Activated T-helper 17 cell treated with anti-CD3 and anti-CD28 coated beads, Interleukin-2, amount 50 U/mL, for 72 hours (primary cell): ENCODE measurements around the gene AFG1L. TPM values are rescaled to one million over a fixed set of nuclear protein-coding genes. Genes with fewer than 3 reads are reported as not detected.
"Not testable (repeated sequence)": the region's sequence is repeated elsewhere in the genome, so short reads cannot be mapped to it uniquely, and the experiment has no call there.

ENCODE experiments used
- ATAC-seq: fragments of 150-1000 bp; cut with Tn5 transposase; replicated peaks from 2 replicates; pipeline ENCODE4 v1.10.0; 2021; ENCODE audit warnings: mild to moderate bottlenecking, moderate library complexity
- H3K27ac Mint-ChIP-seq: one replicate; pipeline ENCODE4 v1.8.0; 2022; ENCODE audit warnings: mixed read lengths
- H3K27me3 Mint-ChIP-seq: one replicate; pipeline ENCODE4 v1.8.0; 2022; ENCODE audit warnings: mixed read lengths
- H3K36me3 Mint-ChIP-seq: one replicate; pipeline ENCODE4 v1.8.0; 2022; ENCODE audit warnings: low read depth, mild to moderate bottlenecking, mixed read lengths
- H3K4me1 Mint-ChIP-seq: one replicate; pipeline ENCODE4 v1.8.0; 2022; ENCODE audit warnings: mixed read lengths
- H3K4me3 Mint-ChIP-seq: one replicate; pipeline ENCODE4 v1.8.0; 2022; ENCODE audit warnings: mild to moderate bottlenecking, mixed read lengths
- H3K9me3 Mint-ChIP-seq: one replicate; pipeline ENCODE4 v1.8.0; 2022; ENCODE audit warnings: mixed read lengths
- total RNA-seq, 2 donors: library from RNA; stranded (reverse); gene quantifications; one replicate each; pipeline ENCODE4 v1.2.3, GENCODE V29; 2022

Gene AFG1L
- total RNA-seq, result 1 to 10 TPM; 5.9 to 6.1 TPM

GRCh38 chr6:108294727-108295625 is at the start of gene AFG1L:
Gene AFG1L (plus strand): TSS chr6:108295054. CDS start chr6:108295080, 26 bp downstream.
- Mint-ChIP-seq H3K27ac (peak within 1 kb of the TSS; percentile 97), H3K4me3 (peak within 1 kb of the TSS; percentile 90), H3K4me1 (no peaks in the 10 kb centered on the region), H3K36me3 (peaks cover 6% of the 10 kb centered on the region), H3K9me3 (no peaks in the 10 kb centered on the region), H3K27me3 (no peaks in the 10 kb centered on the region)
- ATAC-seq, result peak; percentile 95

DNA sequence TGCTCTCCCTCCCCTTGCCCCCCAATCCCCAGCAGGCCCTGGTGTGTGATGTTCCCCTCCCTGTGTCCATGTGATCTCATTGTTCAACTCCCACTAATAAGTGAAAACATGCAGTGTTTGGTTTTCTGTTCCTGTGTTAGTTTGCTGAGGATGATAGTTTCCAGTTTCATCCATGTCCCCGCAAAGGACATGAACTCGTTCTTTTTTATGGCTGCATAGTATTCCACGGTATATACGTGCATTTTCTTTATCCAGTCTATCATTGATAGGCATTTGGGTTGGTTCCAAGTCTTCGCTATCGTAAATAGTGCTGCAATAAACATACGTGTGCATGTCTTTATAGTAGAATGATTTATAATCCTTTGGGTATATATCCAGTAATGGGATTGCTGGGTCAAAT is 49.8 kb upstream of the AFG1L start:
- not testable (repeated sequence) for H3K9me3 Mint-ChIP-seq, H3K27ac Mint-ChIP-seq, H3K4me3 Mint-ChIP-seq, H3K27me3 Mint-ChIP-seq, ATAC-seq, H3K4me1 Mint-ChIP-seq
- H3K36me3 Mint-ChIP-seq, result peaks cover 77% of the 10 kb centered on the region

DNA sequence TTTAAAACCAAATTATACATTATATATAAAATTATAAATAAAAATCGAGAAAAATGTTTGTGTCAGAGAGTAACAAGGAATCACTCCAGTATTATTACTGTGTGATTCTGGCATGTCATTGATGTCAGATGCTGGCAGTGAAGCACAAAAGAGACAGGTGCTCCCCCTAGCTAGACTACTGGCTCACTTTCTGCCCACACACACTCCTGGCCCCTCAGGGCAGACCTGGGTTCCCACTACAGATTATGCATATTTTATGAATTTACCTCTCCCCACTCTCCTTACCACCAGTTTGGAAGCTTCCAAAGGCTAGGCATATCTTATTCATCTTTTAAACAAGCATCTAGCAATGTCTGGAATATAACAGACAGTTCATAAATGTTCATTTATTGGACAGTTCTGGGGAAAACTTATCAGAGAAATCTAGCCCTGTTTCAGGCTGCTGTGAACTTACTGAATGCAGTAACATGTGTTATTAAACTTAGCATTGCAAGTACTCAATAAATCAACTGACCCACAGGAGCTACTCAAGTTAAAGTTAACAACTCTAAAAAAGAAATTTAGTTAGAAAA is 46.8 kb upstream of the AFG1L start:
- no peaks in the 10 kb centered on the region for H3K27me3 Mint-ChIP-seq
- no peak overlapping the region for H3K27ac Mint-ChIP-seq
- H3K9me3 Mint-ChIP-seq, result no peaks in the 10 kb centered on the region
- H3K4me3 Mint-ChIP-seq, result no peak overlapping the region
- peaks cover 86% of the 10 kb centered on the region for H3K36me3 Mint-ChIP-seq
- ATAC-seq, result no peak
- peaks cover 16% of the 10 kb centered on the region for H3K4me1 Mint-ChIP-seq

DNA sequence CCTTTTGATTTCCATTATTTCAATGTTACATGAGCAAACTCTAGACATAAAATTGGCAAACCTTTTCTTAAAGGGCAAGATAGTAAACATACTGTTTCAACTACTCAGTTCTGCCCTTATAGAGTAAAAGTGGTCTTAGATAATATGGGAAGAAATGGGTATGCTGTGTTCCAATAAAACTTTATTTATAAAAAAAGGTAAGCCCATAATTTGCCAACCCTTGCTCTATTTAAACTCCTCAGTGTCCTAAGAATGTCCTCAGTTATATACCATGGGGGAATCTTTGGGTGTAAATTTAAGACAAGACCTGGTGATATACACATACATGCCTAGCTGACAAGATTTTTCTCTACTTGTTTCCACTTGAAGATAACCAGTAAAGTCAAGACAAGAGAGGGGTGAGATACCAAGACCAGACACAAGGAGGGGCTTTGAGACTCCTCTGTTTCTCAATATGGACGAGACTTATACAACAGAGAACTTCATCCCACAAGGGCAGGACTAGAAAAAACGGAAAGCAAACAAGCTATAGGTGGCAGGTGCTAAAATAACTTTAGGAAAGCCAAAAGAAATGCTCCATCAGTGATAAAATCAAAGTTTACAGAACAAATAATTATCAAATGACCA is 44.5 kb upstream of the AFG1L start:
- H3K4me1 Mint-ChIP-seq, result peaks cover 25% of the 10 kb centered on the region
- H3K4me3 Mint-ChIP-seq, result no peak overlapping the region
- H3K9me3 Mint-ChIP-seq, result no peaks in the 10 kb centered on the region
- H3K27me3 Mint-ChIP-seq, result no peaks in the 10 kb centered on the region
- no peak for ATAC-seq
- peaks cover 84% of the 10 kb centered on the region for H3K36me3 Mint-ChIP-seq
- H3K27ac Mint-ChIP-seq, result no peak overlapping the region

DNA sequence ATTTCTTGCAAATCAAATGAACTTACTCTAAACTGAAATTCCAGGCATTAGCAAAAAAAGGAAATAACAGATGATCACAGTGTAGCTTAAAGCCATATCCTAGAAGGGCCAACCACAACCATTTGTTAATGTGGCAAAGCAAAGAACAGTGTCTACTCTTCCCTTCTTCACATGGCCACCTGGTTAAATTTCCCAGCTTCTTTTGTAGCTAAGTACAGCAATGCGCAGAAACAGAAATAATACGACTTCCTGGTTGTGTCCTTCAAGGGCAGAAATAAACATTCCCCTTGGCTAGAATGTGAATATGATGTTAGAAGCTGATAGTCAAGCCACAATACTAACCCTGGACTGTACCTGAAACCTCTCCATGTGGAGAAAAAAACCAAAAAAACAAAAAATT is 43.6 kb upstream of the AFG1L start:
- no peaks in the 10 kb centered on the region for H3K27me3 Mint-ChIP-seq
- H3K4me3 Mint-ChIP-seq, result no peak overlapping the region
- H3K9me3 Mint-ChIP-seq, result no peaks in the 10 kb centered on the region
- H3K36me3 Mint-ChIP-seq, result peaks cover 83% of the 10 kb centered on the region
- no peak overlapping the region for H3K27ac Mint-ChIP-seq
- no peak for ATAC-seq
- peaks cover 25% of the 10 kb centered on the region for H3K4me1 Mint-ChIP-seq

- ATAC-seq, result no peak
Measured at GRCh38 chr6:108252055-108252454, 42.8 kb upstream of the AFG1L start.

DNA sequence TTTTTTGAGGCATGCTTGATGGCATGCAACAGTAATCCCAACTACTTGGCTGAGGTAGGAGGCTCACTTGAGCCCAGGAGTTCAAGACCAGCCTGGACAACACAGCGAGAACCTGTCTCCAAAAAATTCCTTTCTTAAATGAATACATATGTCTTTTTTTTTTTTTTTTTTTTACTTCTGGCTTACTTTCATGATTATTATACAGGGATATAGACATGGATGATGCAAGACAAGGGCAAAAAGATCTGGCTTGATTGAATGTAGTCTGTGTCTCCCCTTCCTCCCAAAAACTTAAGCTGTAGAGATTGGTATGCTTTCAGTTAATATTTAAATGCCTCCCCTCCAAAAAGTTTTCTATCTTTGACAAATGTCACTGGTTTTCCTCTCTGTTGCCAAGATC is 41.6 kb upstream of the AFG1L start:
- no peak for ATAC-seq
- H3K4me1 Mint-ChIP-seq, result peaks cover 28% of the 10 kb centered on the region
- no peak overlapping the region for H3K27ac Mint-ChIP-seq
- H3K4me3 Mint-ChIP-seq, result no peak overlapping the region
- H3K9me3 Mint-ChIP-seq, result no peaks in the 10 kb centered on the region
- H3K36me3 Mint-ChIP-seq, result peaks cover 76% of the 10 kb centered on the region
- H3K27me3 Mint-ChIP-seq, result no peaks in the 10 kb centered on the region

More at GRCh38 chr6:108252055-108252454, 42.8 kb upstream of the AFG1L start:
- H3K4me3 Mint-ChIP-seq, result no peak overlapping the region
- H3K9me3 Mint-ChIP-seq, result no peaks in the 10 kb centered on the region
- peaks cover 85% of the 10 kb centered on the region for H3K36me3 Mint-ChIP-seq
- no peaks in the 10 kb centered on the region for H3K27me3 Mint-ChIP-seq
- H3K27ac Mint-ChIP-seq, result no peak overlapping the region
- H3K4me1 Mint-ChIP-seq, result peaks cover 32% of the 10 kb centered on the region

GRCh38 chr6:108254433-108255410 is 40.1 kb upstream of the AFG1L start:
- no peak overlapping the region for H3K4me3 Mint-ChIP-seq
- H3K9me3 Mint-ChIP-seq, result no peaks in the 10 kb centered on the region
- H3K4me1 Mint-ChIP-seq, result peaks cover 27% of the 10 kb centered on the region
- no peaks in the 10 kb centered on the region for H3K27me3 Mint-ChIP-seq
- peak overlapping the region; percentile 15 for H3K27ac Mint-ChIP-seq
- ATAC-seq, result no peak
- peaks cover 72% of the 10 kb centered on the region for H3K36me3 Mint-ChIP-seq

- Mint-ChIP-seq H3K4me3 (peak overlapping the region; percentile 86), H3K27me3 (no peaks in the 10 kb centered on the region), H3K4me1 (peaks cover 7% of the 10 kb centered on the region), H3K9me3 (no peaks in the 10 kb centered on the region), H3K36me3 (peaks cover 24% of the 10 kb centered on the region), H3K27ac (no peak overlapping the region)
- no peak for ATAC-seq
Measured at GRCh38 chr6:108260126-108260808, 34.6 kb upstream of the AFG1L start.

- Mint-ChIP-seq H3K27ac (peak within 1 kb of the TSS; percentile 92), H3K36me3 (peaks cover 17% of the 10 kb centered on the region), H3K27me3 (no peaks in the 10 kb centered on the region), H3K4me1 (peaks cover 7% of the 10 kb centered on the region), H3K9me3 (no peaks in the 10 kb centered on the region), H3K4me3 (peak within 1 kb of the TSS; percentile 86)
- ATAC-seq, result peak; percentile 93
Measured at GRCh38 chr6:108260809-108261569, 33.9 kb upstream of the AFG1L start, which contains the start of gene SNX3. Gene SNX3 (minus strand): TSS chr6:108261040. CDS start chr6:108260921, 119 bp downstream.

DNA sequence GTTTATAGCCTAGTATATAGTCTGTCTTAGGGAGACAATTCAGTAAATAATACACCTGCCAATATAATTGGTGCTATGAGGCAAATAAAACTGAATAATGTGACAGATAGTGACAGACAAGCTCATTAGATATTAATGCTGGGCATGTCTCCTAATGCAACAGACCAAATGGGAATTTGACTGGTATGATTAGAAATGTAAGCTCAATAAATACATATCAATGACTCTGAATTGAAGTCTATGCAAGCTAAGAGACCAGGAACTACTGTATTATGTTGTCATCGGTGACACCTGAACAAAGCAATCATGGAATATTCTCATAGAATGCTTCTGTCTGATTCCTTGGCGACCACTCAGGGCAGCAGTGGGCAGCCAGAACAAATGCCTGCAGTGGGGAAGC is 31.5 kb upstream of the AFG1L start:
- Mint-ChIP-seq H3K27me3 (no peaks in the 10 kb centered on the region), H3K4me1 (no peaks in the 10 kb centered on the region), H3K27ac (no peak overlapping the region), H3K9me3 (no peaks in the 10 kb centered on the region), H3K4me3 (no peak overlapping the region), H3K36me3 (peaks cover 6% of the 10 kb centered on the region)
- ATAC-seq, result no peak

GRCh38 chr6:108268845-108269244 is 26.0 kb upstream of the AFG1L start:
- H3K4me3 Mint-ChIP-seq, result no peak overlapping the region

DNA sequence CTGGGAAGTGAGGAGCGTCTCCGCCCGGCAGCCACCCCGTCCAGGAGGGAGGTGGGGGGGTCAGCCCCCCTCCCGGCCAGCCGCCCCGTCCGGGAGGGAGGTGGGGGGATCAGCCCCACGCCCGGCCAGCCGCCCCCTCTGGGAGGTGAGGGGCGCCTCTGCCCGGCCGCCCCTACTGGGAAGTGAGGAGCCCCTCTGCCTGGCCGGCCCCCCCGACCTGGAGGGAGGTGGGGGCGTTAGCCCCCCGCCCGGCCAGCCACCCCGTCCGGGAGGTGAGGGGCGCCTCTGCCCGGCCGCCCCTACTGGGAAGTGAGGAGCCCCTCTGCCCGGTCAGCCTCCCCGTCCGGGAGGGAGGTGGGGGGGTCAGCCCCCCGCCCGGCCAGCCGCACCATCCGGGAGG is 24.9 kb upstream of the AFG1L start:
- H3K4me3 Mint-ChIP-seq, ATAC-seq, H3K36me3 Mint-ChIP-seq, H3K27ac Mint-ChIP-seq, H3K9me3 Mint-ChIP-seq, H3K27me3 Mint-ChIP-seq, H3K4me1 Mint-ChIP-seq: not testable (repeated sequence)

More at GRCh38 chr6:108268845-108269244, 26.0 kb upstream of the AFG1L start:
- Mint-ChIP-seq H3K9me3 (no peaks in the 10 kb centered on the region), H3K27me3 (no peaks in the 10 kb centered on the region), H3K36me3 (no peaks in the 10 kb centered on the region), H3K4me1 (no peaks in the 10 kb centered on the region), H3K27ac (no peak overlapping the region)
- ATAC-seq, result no peak
